NOMO-1 treated with DMSO at 0.1 percent for 48 hours (cell line): Measurements from ENCODE around the gene CSAG1.
"Not testable (repeated sequence)": the region's sequence is repeated elsewhere in the genome, so short reads cannot be mapped to it uniquely, and the experiment has no call there.

Experiments
- DNase-seq: peaks from one replicate; lab custom pipeline; 2025; ENCODE audit not compliant: unreplicated experiment; lab: John Stamatoyannopoulos, UW

Gene CSAG1

GRCh38 chrX:152700390-152700789 is 33.1 kb downstream of the CSAG1 start:
- DNase-seq: not testable (repeated sequence)

- DNase-seq: not testable (repeated sequence)
These were observed 35.3 kb downstream of the CSAG1 start, which contains the start of gene MAGEA3 for GRCh38 chrX:152697952-152698931. TSS of gene MAGEA3 (plus strand) at chrX:152698794. CDS start at chrX:152700833, 2,039 bp downstream.

GRCh38 chrX:152681012-152681411 is 52.5 kb downstream of the CSAG1 start:
- not testable (repeated sequence) for DNase-seq
